Vagina (tissue), 2 donors: ENCODE data around the gene MMEL1.

ENCODE experiments used
- POLR2AphosphoS5 ChIP-seq, 2 donors: sonication (generic); formaldehyde crosslinking; IDR thresholded peaks; one replicate each; pipeline ENCODE4 v1.9.0; 2017; ENCODE audit warnings: antibody characterized with exemption in 2 of 2, mild to moderate bottlenecking in 2 of 2, low read depth in 1 of 2; ENCODE audit not compliant: insufficient read depth in 1 of 2
- TF ChIP-seq, protein P1 (sequence below), 3 experiments: fragments of 450-650 bp in 2 of 3; fragments of 200-600 bp in 1 of 3; sonication (generic) in 1 of 3; IDR thresholded peaks; one replicate each; pipeline ENCODE4 v1.5.1; 2017 to 2019; ENCODE audit warnings: antibody characterized with exemption in 3 of 3, mild to moderate bottlenecking in 2 of 3, moderate library complexity in 2 of 3

DNA sequence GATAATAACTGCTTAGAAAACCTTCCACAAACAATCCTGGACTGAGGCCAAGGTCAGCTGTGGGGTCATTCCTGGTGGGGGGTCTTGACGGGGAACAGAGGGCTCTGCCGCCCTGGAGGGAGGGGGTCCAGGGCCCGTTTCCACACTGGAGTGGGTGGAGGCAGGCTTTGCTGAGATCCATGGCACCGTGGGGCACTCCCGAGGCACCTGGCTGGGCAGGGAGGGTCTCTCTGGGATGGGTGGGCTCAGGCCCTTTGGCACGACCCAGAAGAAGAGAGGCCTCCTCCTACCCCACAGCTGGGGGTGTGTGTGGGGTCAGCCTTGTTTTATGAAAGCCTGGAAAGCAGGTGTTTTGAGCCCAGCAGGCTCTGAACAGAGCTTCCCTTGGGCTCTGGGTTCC is 5.1 kb downstream of the MMEL1 start:
- no peak for TF ChIP-seq POLR2AphosphoS5 (IDR thresholded peaks at IDR 0.05; ENCODE audit: insufficient read depth in 1 of 2, low read depth in 1 of 2)
- TF ChIP-seq, protein P1, sequence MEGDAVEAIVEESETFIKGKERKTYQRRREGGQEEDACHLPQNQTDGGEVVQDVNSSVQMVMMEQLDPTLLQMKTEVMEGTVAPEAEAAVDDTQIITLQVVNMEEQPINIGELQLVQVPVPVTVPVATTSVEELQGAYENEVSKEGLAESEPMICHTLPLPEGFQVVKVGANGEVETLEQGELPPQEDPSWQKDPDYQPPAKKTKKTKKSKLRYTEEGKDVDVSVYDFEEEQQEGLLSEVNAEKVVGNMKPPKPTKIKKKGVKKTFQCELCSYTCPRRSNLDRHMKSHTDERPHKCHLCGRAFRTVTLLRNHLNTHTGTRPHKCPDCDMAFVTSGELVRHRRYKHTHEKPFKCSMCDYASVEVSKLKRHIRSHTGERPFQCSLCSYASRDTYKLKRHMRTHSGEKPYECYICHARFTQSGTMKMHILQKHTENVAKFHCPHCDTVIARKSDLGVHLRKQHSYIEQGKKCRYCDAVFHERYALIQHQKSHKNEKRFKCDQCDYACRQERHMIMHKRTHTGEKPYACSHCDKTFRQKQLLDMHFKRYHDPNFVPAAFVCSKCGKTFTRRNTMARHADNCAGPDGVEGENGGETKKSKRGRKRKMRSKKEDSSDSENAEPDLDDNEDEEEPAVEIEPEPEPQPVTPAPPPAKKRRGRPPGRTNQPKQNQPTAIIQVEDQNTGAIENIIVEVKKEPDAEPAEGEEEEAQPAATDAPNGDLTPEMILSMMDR (IDR thresholded peaks at IDR 0.05) = no peak
